Thymus (tissue), 11 donors: Measurements from ENCODE around the gene CFAP69. TPM values are rescaled to one million over a fixed set of nuclear protein-coding genes. Genes with fewer than 3 reads are reported as not detected.

Experiments
- DNase-seq, 9 donors: peaks; one replicate each; pipeline ENCODE4 v3.0.0-alpha.2; 2013; ENCODE audit warnings: low spot score in 9 of 9, low read depth in 6 of 9, missing footprints in 1 of 9
- H3K27ac ChIP-seq, 2 donors: one replicate each; pipeline ENCODE4 v1.5.1; 2013; ENCODE audit warnings: control low read depth in 1 of 2, low read depth in 1 of 2, low read length in 1 of 2, mild to moderate bottlenecking in 1 of 2, moderate library complexity in 1 of 2
- H3K27me3 ChIP-seq, 2 donors: one replicate each; pipeline ENCODE4 v1.5.1; 2013; ENCODE audit warnings: low read length in 1 of 2; ENCODE audit not compliant: control insufficient read depth in 2 of 2, insufficient read depth in 1 of 2
- H3K36me3 ChIP-seq, 2 donors: one replicate each; pipeline ENCODE4 v1.5.1; 2013; ENCODE audit warnings: low read length in 1 of 2, mild to moderate bottlenecking in 1 of 2, moderate library complexity in 1 of 2; ENCODE audit not compliant: control insufficient read depth in 2 of 2, insufficient read depth in 2 of 2
- H3K4me1 ChIP-seq, 2 donors: one replicate each; pipeline ENCODE4 v1.5.1; 2013; ENCODE audit warnings: low read length in 2 of 2; ENCODE audit not compliant: control insufficient read depth in 2 of 2, insufficient read depth in 2 of 2
- H3K4me3 ChIP-seq, 2 donors: one replicate each; pipeline ENCODE4 v1.5.1; 2013; ENCODE audit warnings: low read length in 2 of 2, control low read depth in 1 of 2, mild to moderate bottlenecking in 1 of 2
- H3K9me3 ChIP-seq, 2 donors: one replicate each; pipeline ENCODE4 v1.5.1; 2013; ENCODE audit warnings: low read length in 1 of 2, mild to moderate bottlenecking in 1 of 2; ENCODE audit not compliant: control insufficient read depth in 2 of 2, insufficient read depth in 1 of 2
- WGBS: extraction: QIAGEN DNeasy Blood & Tissue Kit; methylation state at CpG from one replicate; pipeline ENCODE4 v1.1.7; 2013; 5-methylcytosine and 5-hydroxymethylcytosine counted together
- polyA plus RNA-seq: library from polyadenylated mRNA; stranded (reverse); fragments of 200-250 nt; gene quantifications from one replicate; pipeline ENCODE4 v1.2.3, GENCODE V29; 2013
- total RNA-seq: library from RNA; stranded (reverse); fragments of 120-200 nt; gene quantifications from one replicate; pipeline ENCODE4 v1.2.4, GENCODE V29; 2013
- donor health status: healthy.

Gene CFAP69
- total and polyA plus RNA-seq, 2 donors, result 0.47 to 3.8 TPM

DNA sequence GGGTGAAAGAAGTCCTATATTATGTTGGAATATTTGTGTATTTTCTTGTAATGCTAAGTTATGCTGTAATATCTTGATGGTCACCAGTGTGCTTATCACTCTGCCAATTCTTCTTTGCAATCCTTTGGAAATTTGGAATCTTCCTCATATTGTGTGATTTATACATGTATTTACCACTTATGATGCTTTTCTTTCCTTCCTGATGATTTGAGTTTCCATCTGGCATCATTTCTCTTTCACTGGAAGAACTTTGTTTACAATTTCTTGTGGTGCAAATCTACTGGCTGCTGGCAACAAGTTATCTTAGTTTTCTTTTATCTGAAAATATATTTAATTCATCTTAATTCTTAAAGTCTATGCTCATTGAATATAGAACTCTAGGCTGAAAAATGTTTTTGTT is 29.2 kb downstream of the CFAP69 start:
- H3K36me3 ChIP-seq, result no peaks in the 10 kb centered on the region
- H3K27ac ChIP-seq, result no peak overlapping the region
- no peaks in the 10 kb centered on the region for H3K4me1 ChIP-seq
- no peaks in the 10 kb centered on the region for H3K9me3 ChIP-seq
- no peak for DNase-seq
- no peak overlapping the region for H3K4me3 ChIP-seq
- no peaks in the 10 kb centered on the region for H3K27me3 ChIP-seq

DNA sequence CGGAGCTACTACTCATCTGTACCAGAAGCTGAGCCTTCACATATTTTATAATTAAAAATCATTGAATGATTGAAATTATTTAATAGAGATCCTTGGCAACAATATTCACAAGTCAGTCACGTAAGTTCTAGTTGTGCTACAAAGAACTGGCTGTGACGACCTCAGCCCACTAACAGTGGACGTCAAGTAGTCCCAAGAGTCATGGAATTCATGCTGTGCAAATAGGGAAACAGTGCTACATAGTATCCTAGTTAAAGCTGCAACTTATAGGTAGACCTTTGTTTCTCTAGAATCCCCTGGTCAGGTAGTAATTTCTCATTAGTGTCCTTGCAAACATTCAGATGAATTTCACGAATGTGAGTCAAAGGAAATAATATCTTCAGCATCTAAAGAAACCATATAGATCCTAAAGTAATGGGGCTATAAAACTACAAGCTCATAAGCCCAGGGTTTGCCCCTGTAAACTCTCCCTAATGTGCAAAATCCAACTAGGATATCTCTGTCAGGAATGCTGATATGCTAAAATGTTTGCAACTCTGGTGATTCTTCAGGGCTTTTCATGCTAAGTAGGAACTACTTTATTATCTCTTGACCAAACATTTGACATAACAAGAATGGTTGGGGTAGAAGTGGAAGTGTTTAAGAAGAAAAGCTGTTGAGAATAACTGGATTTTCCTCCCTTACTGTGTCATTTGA is 31.2 kb downstream of the CFAP69 start:
- 75% methylated on average over 5 of the region's 5 CpGs for WGBS
- no peaks in the 10 kb centered on the region for H3K36me3 ChIP-seq
- H3K9me3 ChIP-seq, result no peaks in the 10 kb centered on the region

DNA sequence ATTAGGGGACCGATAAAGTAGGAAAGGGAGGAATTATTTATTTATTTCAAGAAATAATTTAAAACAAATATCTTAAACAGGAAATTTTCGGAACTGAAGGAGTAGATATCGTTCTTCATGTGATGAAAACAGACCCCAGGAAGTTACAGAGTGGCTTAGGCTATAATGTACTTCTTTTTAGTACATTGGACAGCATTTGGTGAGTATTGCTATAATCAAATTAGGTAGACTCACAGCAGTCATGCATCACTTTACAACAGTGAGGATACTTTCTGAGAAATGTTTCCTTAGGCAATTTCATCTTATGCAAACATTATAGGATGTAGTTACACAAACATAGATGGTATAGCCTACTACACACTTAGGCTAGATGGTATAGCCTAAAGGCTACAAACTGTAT is 43.2 kb downstream of the CFAP69 start:
- H3K4me1 ChIP-seq, result no peaks in the 10 kb centered on the region
- H3K4me3 ChIP-seq, result no peak overlapping the region
- H3K36me3 ChIP-seq, result no peaks in the 10 kb centered on the region
- WGBS, result 94% methylated on average over 3 of the region's 3 CpGs
- H3K27ac ChIP-seq, result no peak overlapping the region
- no peak for DNase-seq
- no peaks in the 10 kb centered on the region for H3K9me3 ChIP-seq
- H3K27me3 ChIP-seq, result no peaks in the 10 kb centered on the region

More for the DNA sequence above, 31.2 kb downstream of the CFAP69 start:
- Histone ChIP-seq H3K27me3 (no peaks in the 10 kb centered on the region), H3K4me3 (no peak overlapping the region), H3K27ac (no peak overlapping the region), H3K4me1 (no peaks in the 10 kb centered on the region)
- no peak for DNase-seq

DNA sequence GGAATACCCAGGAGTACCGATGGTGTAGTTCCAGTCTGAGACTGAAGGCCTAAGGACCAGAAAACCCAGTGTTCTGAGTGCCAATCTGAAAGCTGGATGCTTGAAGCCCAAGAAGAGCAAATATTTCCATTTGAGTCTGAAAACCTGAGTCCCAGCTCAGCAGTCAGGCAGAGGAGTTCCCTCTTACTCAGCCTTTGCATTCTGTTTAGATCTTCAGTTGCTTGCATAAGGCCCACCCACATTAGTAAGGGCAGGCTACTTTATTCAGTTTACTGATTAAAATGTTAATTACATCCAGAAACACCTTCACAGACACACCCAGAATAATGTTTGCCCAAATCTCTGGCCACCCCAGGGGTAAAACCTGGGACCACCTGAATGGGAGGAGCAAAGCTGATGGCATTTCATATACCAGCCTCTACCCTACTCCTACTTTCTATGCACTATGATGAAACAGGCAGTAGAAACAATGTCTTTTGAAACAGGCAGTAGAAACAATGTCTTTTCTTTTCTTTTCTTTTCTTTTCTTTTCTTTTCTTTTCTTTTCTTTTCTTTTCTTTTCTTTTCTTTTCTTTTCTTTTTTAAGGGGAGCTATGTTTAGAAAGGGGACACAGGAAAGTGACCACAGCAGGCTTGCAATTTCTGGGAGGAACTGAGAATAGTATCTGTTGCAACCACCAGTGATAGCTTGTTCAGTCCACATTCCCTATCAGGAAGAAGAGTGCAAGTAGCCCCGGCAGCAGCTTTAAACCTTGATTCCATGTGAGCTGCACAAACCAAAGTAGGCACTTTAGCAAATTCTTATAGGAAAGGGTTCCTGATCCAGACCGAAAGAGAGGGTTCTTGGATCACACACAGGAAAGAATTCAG is 45.5 kb downstream of the CFAP69 start:
- Histone ChIP-seq H3K9me3 (no peaks in the 10 kb centered on the region), H3K27me3 (no peaks in the 10 kb centered on the region)
- WGBS, result 97% methylated on average over 3 of the region's 3 CpGs

DNA sequence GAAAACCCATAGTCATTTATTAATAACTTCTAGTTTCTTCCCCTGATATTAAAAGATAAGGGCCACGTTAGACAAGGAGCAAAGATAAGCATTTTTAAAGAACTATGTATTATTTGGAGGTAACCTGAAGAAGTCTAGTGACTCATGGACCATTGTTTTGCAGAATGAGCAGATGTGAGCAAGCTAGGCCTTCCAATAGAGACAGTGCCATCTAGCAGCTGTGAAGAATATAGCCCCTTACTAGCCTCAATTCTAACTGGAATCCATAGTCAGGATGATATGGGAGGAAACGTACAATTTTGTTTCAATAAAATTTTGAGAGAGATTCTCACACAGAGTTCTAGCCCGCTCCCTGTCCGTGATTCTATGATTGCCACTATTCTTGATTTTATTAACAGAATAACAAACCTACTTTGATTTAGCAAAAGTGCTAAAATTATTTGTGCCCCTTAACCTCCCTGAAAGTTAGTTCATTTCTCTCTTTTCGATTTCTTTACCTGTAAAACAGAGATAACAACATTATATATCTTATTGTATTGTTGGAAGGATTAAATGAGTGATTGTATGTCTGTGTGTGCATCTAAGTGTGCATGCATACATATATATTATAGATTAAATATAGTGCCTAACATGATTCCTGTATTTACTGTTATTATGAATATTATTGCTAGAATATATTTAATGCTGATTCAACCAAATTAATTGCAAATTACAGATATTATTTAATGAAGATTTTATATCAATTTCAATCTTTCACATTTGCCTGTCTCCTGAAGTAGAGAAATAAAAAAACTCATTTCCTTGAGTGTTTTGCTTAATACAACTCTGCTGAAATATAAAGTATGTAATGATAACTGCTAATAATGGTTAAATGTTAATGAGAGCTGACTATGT is 53.4 kb downstream of the CFAP69 start:
- H3K27ac ChIP-seq, result no peak overlapping the region

More for the DNA sequence above, 45.5 kb downstream of the CFAP69 start:
- DNase-seq, result no peak
- no peak overlapping the region for H3K4me3 ChIP-seq
- no peak overlapping the region for H3K27ac ChIP-seq
- H3K4me1 ChIP-seq, result no peaks in the 10 kb centered on the region
- no peaks in the 10 kb centered on the region for H3K36me3 ChIP-seq

DNA sequence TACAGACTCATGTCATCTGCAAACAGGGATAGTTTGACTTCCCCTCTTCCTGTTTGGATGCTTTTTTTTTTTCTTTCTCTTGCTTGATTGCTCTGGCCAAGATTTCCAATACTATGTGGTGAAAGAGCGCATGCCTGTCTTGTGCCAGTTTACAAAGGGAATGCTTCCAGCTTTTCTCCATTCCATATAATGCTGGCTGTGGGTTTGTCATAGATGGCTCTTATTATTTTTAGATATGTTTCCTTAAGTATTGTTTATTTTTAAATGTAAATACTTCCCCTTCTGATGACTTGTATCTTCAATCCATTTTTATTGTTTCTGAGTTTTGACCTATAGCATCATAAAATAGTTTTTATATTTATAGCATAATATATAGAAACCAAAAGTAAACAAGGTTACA is 58.3 kb downstream of the CFAP69 start:
- Histone ChIP-seq H3K27ac (no peak overlapping the region), H3K4me1 (no peaks in the 10 kb centered on the region), H3K4me3 (no peak overlapping the region), H3K9me3 (no peaks in the 10 kb centered on the region), H3K36me3 (no peaks in the 10 kb centered on the region), H3K27me3 (no peaks in the 10 kb centered on the region)
- no peak for DNase-seq
- WGBS, result 98% methylated on average over 1 of the region's 1 CpG

More for the DNA sequence above, 53.4 kb downstream of the CFAP69 start:
- Histone ChIP-seq H3K36me3 (no peaks in the 10 kb centered on the region), H3K4me3 (no peak overlapping the region), H3K9me3 (no peaks in the 10 kb centered on the region), H3K4me1 (no peaks in the 10 kb centered on the region), H3K27me3 (no peaks in the 10 kb centered on the region)
- DNase-seq, result no peak
- 65% methylated on average over 5 of the region's 5 CpGs for WGBS

DNA sequence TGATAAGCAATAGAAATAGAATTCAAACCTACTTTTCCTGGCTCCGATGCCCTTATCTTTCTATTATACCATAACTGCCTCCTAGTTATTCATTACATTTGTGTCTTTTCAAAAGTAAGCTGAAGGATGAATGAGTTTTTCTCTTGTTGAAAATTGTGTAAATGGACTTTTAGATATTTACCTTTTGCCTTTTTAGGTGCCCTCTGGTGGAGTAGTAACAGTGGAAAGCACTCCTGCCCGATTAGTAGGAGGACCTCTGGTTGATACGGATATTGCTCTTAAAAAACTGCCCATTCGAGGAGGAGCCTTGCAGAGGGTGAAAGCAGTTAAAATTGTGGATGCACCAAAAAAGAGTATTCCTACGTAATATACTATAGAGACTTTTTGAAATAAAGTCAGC is 64.9 kb downstream of the CFAP69 start:
- H3K27ac ChIP-seq, result no peak overlapping the region
- no peaks in the 10 kb centered on the region for H3K36me3 ChIP-seq
- no peaks in the 10 kb centered on the region for H3K4me1 ChIP-seq
- no peak overlapping the region for H3K4me3 ChIP-seq
- DNase-seq, result no peak
- WGBS, result 96% methylated on average over 5 of the region's 5 CpGs
- no peaks in the 10 kb centered on the region for H3K9me3 ChIP-seq
- no peaks in the 10 kb centered on the region for H3K27me3 ChIP-seq

DNA sequence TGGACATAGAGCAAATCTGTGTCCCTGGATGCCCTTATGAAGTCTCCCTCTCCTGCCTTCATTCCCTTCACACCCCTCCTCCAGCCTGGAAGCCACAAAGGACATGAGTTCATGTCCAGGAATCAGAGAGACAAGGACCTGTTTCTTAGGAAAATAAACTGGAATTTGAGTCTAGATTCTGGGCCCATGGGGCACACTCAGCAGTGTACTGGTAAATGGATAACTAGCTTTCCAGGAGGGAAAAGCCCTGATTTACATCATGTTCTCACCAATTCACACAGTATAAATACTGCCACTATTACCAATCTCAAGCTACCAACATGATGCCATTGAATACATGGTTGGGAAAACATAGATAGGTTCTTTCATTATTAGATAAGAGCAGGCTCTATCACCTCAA is 66.2 kb downstream of the CFAP69 start:
- no peaks in the 10 kb centered on the region for H3K36me3 ChIP-seq
- DNase-seq, result no peak
- no peaks in the 10 kb centered on the region for H3K9me3 ChIP-seq
- no peak overlapping the region for H3K27ac ChIP-seq
- H3K4me1 ChIP-seq, result no peaks in the 10 kb centered on the region
- H3K27me3 ChIP-seq, result no peaks in the 10 kb centered on the region
- H3K4me3 ChIP-seq, result no peak overlapping the region

DNA sequence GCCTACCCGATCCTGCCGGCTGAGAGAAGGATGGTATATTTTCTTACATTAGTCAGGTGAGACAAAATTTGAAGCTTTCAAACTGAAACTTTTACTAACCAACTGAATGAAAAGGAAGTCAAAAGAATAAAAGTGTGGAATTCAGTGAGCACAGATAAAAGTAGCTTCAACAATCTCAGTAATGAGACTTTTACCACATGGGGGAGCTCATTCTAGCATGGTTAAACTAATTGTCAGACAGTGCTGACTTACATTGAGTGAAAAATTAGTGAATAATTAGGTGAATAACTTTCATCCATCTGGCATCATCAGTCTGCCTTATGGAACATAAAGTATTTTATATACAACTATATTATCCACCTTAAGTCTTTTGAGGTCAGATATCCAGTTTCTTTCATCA is 67.8 kb downstream of the CFAP69 start:
- no peak overlapping the region for H3K4me3 ChIP-seq
- no peaks in the 10 kb centered on the region for H3K36me3 ChIP-seq
- H3K9me3 ChIP-seq, result no peaks in the 10 kb centered on the region
- no peak overlapping the region for H3K27ac ChIP-seq
- H3K4me1 ChIP-seq, result no peaks in the 10 kb centered on the region
- DNase-seq, result peak in 1 of 9 donors; percentile 2
- 93% methylated on average over 2 of the region's 2 CpGs for WGBS
- no peaks in the 10 kb centered on the region for H3K27me3 ChIP-seq
